Urinary bladder (tissue), 4 donors: ENCODE results near the gene UQCC2. TPM values are rescaled to one million over a fixed set of nuclear protein-coding genes. Genes with fewer than 3 reads are reported as not detected.

Source experiments
- DNase-seq: peaks from one replicate; pipeline ENCODE4 v3.0.0-alpha.2; 2015; ENCODE audit errors: extremely low spot score
- H3K27ac ChIP-seq: one replicate; pipeline ENCODE4 v1.5.1; 2013; ENCODE audit warnings: low read depth, mild to moderate bottlenecking, moderate library complexity
- H3K36me3 ChIP-seq: one replicate; pipeline ENCODE4 v1.6.1; 2013; ENCODE audit warnings: mild to moderate bottlenecking, moderate library complexity; ENCODE audit not compliant: insufficient read depth
- H3K4me1 ChIP-seq: one replicate; pipeline ENCODE4 v1.6.1; 2013; ENCODE audit warnings: mild to moderate bottlenecking, moderate library complexity; ENCODE audit not compliant: insufficient read depth
- H3K4me3 ChIP-seq: one replicate; pipeline ENCODE4 v1.5.1; 2013; ENCODE audit warnings: low read depth, low read length
- WGBS: extraction: QIAGEN DNeasy Blood & Tissue Kit; methylation state at CpG from one replicate; pipeline ENCODE4 v1.1.7; 2013; 5-methylcytosine and 5-hydroxymethylcytosine counted together
- polyA plus RNA-seq: library from polyadenylated mRNA; stranded (reverse); fragments of 200-250 nt; gene quantifications from one replicate; pipeline ENCODE4 v1.2.3, GENCODE V29; 2013
- total RNA-seq: library from RNA; depleted of rRNA; stranded (reverse); fragments of >200 nt; gene quantifications from one replicate; pipeline ENCODE4 v1.2.3, GENCODE V29; 2014
- donor health status: healthy with polysubstance abuse.
- donor health status: healthy.

The UQCC2 gene
- total and polyA plus RNA-seq, 2 donors = 14.4 to 43.7 TPM

DNA sequence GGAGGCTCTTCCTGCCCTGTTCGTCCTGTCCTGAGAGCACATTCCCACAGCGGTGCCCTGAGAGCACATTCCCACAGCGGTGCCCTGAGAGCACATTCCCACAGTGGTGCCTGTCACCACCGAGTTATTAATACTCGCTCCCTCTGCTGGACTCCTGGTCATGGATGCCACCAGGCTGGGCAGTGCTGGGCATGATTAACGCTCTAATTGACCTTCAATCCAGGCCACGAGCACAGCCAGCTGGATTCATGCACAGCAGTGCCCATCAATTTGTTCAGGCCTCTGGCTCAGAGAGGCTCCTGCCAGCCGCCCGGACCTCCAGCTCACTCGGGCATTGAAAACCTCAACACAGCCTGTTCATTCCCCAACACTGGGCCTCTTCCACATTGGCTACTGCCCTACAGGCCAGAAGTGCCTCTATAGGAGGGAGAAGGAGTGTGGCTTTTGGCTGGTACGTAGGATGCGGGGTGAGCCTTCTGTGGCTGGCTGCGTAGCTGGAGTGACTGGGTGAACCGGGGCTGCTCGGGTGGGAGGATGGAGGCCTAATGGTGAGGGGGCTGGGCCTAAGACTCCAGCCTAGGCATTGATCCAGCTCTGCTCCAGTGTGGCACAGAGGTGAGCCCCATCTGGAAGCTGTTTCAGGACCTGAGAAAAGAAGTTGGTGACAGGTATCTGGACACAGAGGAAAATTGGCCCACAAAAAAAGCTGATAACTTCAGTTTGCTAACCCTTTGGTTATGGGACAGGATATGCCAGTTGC, 25.9 kb upstream of the UQCC2 start:
- 86% methylated on average over 15 of the region's 15 CpGs for WGBS
- no peak overlapping the region for H3K27ac ChIP-seq
- DNase-seq = no peak
- H3K4me3 ChIP-seq = no peak overlapping the region
- no peaks in the 10 kb centered on the region for H3K36me3 ChIP-seq
- H3K4me1 ChIP-seq = no peaks in the 10 kb centered on the region

DNA sequence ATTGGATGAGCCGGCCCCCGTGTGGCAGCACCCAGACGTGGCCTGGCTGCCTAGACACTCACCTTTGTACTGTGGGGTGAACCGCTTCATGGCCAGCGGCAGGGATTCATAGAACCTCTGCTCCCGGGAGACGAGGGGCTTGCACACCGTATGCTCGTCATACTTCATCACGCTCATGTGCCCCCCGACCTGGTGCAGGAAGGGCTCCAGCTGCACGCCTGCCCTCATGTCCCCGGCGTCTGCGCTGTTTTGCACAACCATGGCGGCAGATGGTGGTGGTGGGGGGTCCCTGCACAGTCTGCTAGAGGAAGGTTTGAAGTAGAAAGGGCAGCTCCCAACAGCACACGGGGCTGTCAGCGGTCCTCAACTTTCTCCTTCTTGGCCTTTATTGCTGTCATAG, 23.7 kb upstream of the UQCC2 start:
- Histone ChIP-seq H3K4me3 (no peak overlapping the region), H3K36me3 (no peaks in the 10 kb centered on the region), H3K27ac (no peak overlapping the region), H3K4me1 (no peaks in the 10 kb centered on the region)
- DNase-seq = no peak
- 86% methylated on average over 18 of the region's 18 CpGs for WGBS

DNA sequence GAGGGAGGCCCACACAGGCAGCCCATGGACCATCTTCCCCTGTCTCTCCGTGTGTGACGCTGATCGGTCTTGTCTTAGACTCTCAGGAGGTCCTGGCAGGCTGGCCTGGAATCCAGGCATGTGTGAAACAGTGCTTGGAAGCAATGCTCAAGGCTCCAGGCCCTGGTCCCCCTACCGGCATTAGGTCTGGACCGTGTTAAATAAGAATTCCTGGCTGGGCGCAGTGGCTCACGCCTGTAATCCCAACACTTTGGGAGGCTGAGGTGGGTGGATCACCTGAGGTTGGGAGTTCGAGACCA, 22.2 kb upstream of the UQCC2 start:
- DNase-seq = no peak
- Histone ChIP-seq H3K4me3 (no peak overlapping the region), H3K4me1 (no peaks in the 10 kb centered on the region), H3K36me3 (no peaks in the 10 kb centered on the region), H3K27ac (no peak overlapping the region)
- 93% methylated on average over 8 of the region's 8 CpGs for WGBS

DNA sequence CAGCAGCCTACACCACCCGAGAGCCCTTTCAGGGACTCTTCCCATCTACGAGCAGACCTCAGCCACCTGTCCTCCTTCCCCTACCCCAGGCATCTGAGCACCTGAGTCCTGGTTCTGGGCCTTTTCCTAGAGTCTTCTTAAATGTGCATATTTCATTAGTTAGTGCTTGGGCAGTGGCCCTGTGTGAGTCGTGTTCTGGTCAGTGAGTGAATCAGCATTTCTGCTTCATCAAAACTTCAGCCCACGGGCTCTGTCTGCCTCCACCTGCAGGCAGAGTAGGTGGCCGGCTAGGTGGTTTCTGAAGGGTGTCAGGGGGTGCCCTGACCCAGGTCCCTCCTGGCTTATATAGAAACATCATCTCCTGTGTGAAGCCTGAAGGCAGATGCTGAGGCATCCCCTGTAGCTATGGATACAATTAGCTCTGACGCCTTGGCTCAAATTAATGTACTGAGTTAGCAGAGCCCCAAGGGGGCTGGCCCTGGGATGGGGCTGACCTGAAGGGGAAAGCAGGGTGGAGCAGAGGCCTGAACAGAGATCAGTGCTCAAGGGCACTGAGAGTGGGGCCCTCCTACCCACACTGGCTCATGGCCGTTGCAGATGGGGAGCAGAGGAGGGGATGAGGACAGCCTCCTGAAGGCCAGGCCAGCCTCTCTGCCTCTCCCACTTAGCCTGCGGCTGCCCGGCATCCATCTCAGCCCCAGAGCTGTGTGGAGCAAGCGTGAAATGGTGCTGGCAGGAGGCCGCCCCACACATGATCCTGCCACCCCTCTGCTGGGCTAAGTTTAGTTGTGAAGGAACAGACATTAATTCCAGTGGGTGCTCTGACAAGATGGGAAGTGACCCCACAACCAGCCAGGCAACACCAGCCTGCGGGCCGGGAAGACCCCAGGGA, 21.6 kb upstream of the UQCC2 start:
- H3K4me1 ChIP-seq = no peaks in the 10 kb centered on the region
- H3K27ac ChIP-seq = no peak overlapping the region
- H3K4me3 ChIP-seq = no peak overlapping the region
- no peaks in the 10 kb centered on the region for H3K36me3 ChIP-seq
- no peak for DNase-seq
- WGBS = 90% methylated on average over 13 of the region's 13 CpGs

DNA sequence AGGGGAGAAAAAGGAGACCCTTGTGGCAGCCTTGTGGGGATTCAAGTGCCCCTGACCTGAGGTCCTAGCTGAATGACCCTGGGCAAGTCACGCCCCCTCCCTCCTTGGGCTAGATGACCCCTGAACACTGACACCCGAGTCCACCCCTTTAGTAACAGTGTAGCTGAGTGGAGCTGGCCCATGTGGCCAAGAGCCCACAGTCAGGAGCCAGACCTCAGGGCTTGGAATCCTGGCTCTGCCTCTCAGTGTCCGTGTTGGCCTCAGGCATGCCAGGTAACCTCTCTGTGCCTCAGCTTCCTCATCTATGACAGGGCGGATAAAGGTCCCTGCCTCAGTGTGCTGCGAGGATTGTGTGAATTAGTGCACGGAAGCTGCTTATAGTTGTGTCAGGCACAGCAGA, 20.9 kb upstream of the UQCC2 start:
- H3K36me3 ChIP-seq = no peaks in the 10 kb centered on the region
- H3K27ac ChIP-seq = no peak overlapping the region
- H3K4me3 ChIP-seq = no peak overlapping the region
- no peak for DNase-seq
- 91% methylated on average over 6 of the region's 6 CpGs for WGBS
- H3K4me1 ChIP-seq = no peaks in the 10 kb centered on the region

DNA sequence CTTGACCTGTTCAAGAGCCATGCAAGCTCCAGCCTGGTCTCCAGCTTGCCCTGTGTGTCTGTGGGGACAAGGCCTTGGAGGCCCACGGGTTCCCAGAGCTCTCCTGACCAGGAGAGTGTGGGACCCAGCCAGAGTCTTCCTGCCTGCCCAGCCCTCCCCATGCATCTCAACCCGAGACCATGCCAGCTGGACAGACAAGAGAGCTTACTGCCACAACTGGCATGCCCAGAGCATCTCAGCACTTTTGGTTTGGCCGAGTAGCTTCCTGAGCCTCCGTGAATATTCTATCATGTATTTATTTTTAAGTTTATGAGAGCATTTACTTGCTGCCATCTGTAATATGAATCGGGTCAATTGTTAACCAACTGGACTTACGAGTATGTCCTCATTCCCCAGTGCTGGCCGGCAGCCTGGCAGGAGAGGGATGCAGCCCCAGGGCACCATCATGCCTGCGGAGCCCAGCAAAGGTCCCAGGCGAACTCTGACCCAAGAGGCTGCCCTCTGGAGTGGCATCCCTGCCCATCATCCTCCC, 20.3 kb upstream of the UQCC2 start:
- Histone ChIP-seq H3K4me3 (no peak overlapping the region), H3K4me1 (no peaks in the 10 kb centered on the region), H3K27ac (no peak overlapping the region), H3K36me3 (no peaks in the 10 kb centered on the region)
- no peak for DNase-seq
- WGBS = 79% methylated on average over 9 of the region's 9 CpGs

DNA sequence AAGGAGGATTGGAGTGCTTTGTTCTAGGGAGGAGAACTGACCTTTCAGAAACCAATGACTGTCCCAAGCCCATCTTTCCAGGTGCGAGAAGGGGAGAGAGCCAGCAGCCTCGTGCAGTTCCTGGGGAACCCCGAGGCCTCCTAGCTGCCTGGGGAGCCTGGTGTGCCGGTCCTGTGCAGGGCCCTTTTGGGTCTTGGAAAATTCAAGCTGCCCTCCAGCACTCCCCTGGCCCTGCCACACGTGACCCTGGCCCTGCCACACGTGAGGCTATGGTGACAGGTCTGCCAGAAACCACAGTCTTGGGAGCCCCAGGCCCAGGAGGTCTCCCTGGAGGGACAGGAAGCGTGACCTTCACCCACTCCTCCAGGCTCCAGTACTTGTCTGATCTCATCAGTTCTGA, 19.5 kb upstream of the UQCC2 start:
- no peak overlapping the region for H3K27ac ChIP-seq
- H3K36me3 ChIP-seq = no peaks in the 10 kb centered on the region
- WGBS = 77% methylated on average over 7 of the region's 7 CpGs
- H3K4me3 ChIP-seq = no peak overlapping the region
- no peaks in the 10 kb centered on the region for H3K4me1 ChIP-seq
- no peak for DNase-seq

DNA sequence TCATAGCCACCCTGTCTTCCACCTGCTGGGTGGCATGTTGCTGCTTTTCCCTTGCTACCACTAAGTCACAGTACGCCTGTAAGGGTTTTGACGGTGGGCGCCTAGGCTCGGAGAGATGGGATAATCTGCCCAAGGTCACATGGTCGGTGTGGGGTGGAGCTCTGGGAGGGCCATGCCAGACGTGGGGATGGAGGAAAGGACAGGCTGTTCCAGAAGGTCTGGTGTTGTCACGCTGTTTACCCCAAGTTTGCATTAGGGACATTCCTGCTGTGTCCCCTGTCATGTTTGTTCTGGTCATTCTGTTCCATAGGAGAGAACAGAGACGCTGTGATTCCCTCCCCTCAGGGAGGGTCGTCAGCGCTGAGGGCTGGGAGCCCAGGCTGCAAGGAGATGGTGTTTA, 19.1 kb upstream of the UQCC2 start:
- Histone ChIP-seq H3K4me3 (no peak overlapping the region), H3K36me3 (no peaks in the 10 kb centered on the region), H3K27ac (no peak overlapping the region), H3K4me1 (no peaks in the 10 kb centered on the region)
- no peak for DNase-seq
- 68% methylated on average over 10 of the region's 10 CpGs for WGBS

DNA sequence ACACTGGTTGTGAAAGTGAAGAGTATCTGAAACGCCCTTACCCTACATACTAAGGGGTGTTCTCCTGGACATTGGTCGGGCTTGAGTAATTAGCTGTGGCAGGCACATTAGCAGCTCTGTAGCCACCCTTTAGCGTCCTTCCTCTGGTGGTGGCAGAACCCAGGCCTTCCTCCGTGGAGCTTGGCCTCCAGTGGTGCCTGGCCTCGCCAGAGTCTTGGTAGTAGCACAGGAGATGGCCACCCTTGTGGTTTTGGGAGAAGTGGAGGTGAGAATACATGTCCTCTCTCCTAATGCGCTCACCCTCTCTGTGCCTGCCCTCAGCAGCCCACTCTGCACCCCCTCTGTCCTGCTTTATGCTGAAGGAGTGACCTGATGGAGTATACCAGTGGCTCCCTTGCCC, 17.6 kb upstream of the UQCC2 start:
- no peaks in the 10 kb centered on the region for H3K4me1 ChIP-seq
- no peak for DNase-seq
- H3K36me3 ChIP-seq = no peaks in the 10 kb centered on the region
- WGBS = 90% methylated on average over 6 of the region's 6 CpGs
- H3K27ac ChIP-seq = no peak overlapping the region
- no peak overlapping the region for H3K4me3 ChIP-seq

DNA sequence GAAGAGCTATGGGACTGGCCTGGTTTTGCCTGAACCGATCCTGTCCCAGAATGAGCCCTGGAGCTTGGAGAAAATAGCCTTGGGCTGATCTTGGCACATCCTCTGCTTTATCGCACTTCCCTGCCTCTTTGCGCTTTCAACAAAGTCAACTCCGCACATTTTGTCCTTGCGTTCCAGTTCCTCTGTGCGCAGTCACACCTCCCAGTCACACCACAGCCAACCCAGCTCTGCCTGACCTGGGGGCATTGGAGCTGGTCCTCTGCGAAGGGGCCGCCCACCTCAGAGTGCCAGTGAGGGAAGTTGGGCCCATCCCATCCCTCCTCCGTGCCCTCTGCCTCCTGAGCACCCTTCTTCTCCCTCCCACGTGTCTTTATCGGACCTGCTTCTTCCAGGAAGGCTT, 16.9 kb upstream of the UQCC2 start:
- DNase-seq = no peak
- Histone ChIP-seq H3K36me3 (no peaks in the 10 kb centered on the region), H3K4me1 (no peaks in the 10 kb centered on the region), H3K27ac (no peak overlapping the region), H3K4me3 (no peak overlapping the region)
- WGBS = 87% methylated on average over 11 of the region's 11 CpGs

DNA sequence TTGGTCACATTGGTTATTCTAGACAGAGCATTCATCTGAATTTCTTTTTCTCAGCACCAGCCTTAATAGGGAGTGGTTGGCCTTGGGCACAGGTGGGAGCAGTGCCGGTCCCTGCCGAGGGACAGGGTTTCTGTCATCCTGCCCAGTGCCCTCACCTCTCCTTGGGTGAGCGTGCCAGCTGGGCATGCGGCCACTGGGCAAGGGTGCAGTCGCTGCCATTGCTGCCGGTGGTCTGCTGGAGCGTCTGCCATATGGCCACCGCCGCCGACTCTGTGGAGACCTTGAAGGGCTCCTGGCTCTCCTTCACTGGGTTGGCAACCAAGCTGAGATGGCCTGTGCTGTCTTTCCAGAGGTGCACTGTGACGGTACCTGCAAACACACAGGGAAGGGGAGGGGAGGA, 16.4 kb upstream of the UQCC2 start:
- Histone ChIP-seq H3K4me3 (no peak overlapping the region), H3K36me3 (no peaks in the 10 kb centered on the region), H3K27ac (no peak overlapping the region), H3K4me1 (no peaks in the 10 kb centered on the region)
- no peak for DNase-seq
- 86% methylated on average over 11 of the region's 11 CpGs for WGBS

DNA sequence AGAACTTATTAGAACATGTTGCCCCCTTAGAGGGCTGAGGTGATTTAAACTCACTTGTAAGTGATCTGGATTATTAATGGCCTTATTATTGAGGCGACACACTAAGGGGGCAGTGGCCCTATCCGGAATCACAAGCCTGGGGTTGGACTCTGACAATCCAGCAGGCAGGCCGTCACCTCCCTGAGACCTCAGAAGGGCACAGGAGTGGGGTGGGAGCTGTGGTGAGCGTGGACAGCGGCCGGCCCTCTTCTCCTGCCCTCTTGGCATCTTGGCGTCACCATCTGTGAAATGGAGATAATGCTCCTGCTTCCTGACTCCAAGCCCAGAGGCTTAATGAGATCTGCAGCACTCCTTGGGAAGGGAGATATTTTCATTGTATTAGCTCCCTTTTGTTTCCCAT, 15.6 kb upstream of the UQCC2 start:
- H3K4me1 ChIP-seq = no peaks in the 10 kb centered on the region
- H3K36me3 ChIP-seq = no peaks in the 10 kb centered on the region
- no peak for DNase-seq
- no peak overlapping the region for H3K27ac ChIP-seq
- 86% methylated on average over 7 of the region's 7 CpGs for WGBS
- no peak overlapping the region for H3K4me3 ChIP-seq

DNA sequence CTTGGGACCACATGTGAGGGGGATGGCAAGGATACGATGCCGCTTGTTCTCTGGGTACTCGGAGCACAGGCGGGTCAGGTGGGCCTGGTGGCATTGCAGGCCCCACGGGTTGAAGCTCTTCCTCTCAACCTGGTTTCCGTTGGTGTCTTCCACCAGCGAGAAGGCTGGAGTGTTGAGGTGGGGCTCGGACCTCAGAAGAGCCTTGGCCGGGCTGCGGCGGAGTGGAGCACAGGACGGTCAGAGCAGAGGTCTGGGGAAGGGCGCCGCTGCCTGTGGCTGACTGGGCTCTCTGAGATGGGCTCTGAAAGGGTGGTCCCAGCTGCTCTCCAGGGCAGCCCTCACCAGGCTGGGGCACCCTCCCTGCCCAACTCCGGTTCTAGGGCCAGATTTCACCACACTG, 15.2 kb upstream of the UQCC2 start:
- Histone ChIP-seq H3K27ac (no peak overlapping the region), H3K4me1 (no peaks in the 10 kb centered on the region), H3K36me3 (no peaks in the 10 kb centered on the region), H3K4me3 (no peak overlapping the region)
- no peak for DNase-seq
- WGBS = 87% methylated on average over 15 of the region's 15 CpGs
